ENCODE data around the gene HS3ST3B1. TPM values are rescaled to one million over a fixed set of nuclear protein-coding genes. Genes with fewer than 3 reads are reported as not detected.

HS3ST3B1 gene
- polyA plus RNA-seq, 1 of the 3 experiments (the other 2 are of a cell fraction): 0.67 TPM

- TF ChIP-seq PBX3 (IDR thresholded peaks at IDR 0.05) (peak; percentile 24), SIN3A (IDR thresholded peaks at IDR 0.05; ENCODE audit: borderline replicate concordance, low read depth, low read length) (no peak), CTCF (IDR thresholded peaks at IDR 0.05) (no peak), RAD21 (IDR thresholded peaks at IDR 0.05; ENCODE audit: low read length) (no peak), REST (IDR thresholded peaks at IDR 0.05; ENCODE audit: low read depth, low read length) (no peak), TAF1 (IDR thresholded peaks at IDR 0.05; ENCODE audit: borderline replicate concordance, low read depth, low read length) (no peak), YY1 (IDR thresholded peaks at IDR 0.05; ENCODE audit: low read depth) (no peak), EZH2phosphoT487 (IDR thresholded peaks at IDR 0.05; ENCODE audit: borderline replicate concordance, low read depth) (no peak), RXRA (IDR thresholded peaks at IDR 0.05; ENCODE audit: borderline replicate concordance, low read depth) (no peak), SMC3 (IDR thresholded peaks at IDR 0.05; ENCODE audit: low read depth, low read length) (no peak), MEF2A (IDR thresholded peaks at IDR 0.05; ENCODE audit: borderline replicate concordance, low read depth) (no peak), ELF1 (IDR thresholded peaks at IDR 0.05) (no peak), RFX5 (IDR thresholded peaks at IDR 0.05; ENCODE audit: low read length) (no peak), POLR2AphosphoS5 (IDR thresholded peaks at IDR 0.05; ENCODE audit: low read depth, low read length) (no peak), ZBTB33 (IDR thresholded peaks at IDR 0.05; ENCODE audit: borderline replicate concordance, low read depth) (no peak), USF1 (IDR thresholded peaks at IDR 0.05; ENCODE audit: borderline replicate concordance, low read depth) (no peak), GATA2 (CRISPR knock-in tag; IDR thresholded peaks at IDR 0.05) (no peak), MXI1 (IDR thresholded peaks at IDR 0.05; ENCODE audit: low read depth, low read length) (no peak), RCOR1 (IDR thresholded peaks at IDR 0.05; ENCODE audit: low read length) (no peak), NRF1 (IDR thresholded peaks at IDR 0.05; ENCODE audit: low read depth, low read length) (no peak)
Observed at GRCh38 chr17:14307560-14308024, 6.7 kb downstream of the HS3ST3B1 start (continued).

Data from SK-N-SH (cell line).